ENCODE measurements around the gene GZMM.

DNA sequence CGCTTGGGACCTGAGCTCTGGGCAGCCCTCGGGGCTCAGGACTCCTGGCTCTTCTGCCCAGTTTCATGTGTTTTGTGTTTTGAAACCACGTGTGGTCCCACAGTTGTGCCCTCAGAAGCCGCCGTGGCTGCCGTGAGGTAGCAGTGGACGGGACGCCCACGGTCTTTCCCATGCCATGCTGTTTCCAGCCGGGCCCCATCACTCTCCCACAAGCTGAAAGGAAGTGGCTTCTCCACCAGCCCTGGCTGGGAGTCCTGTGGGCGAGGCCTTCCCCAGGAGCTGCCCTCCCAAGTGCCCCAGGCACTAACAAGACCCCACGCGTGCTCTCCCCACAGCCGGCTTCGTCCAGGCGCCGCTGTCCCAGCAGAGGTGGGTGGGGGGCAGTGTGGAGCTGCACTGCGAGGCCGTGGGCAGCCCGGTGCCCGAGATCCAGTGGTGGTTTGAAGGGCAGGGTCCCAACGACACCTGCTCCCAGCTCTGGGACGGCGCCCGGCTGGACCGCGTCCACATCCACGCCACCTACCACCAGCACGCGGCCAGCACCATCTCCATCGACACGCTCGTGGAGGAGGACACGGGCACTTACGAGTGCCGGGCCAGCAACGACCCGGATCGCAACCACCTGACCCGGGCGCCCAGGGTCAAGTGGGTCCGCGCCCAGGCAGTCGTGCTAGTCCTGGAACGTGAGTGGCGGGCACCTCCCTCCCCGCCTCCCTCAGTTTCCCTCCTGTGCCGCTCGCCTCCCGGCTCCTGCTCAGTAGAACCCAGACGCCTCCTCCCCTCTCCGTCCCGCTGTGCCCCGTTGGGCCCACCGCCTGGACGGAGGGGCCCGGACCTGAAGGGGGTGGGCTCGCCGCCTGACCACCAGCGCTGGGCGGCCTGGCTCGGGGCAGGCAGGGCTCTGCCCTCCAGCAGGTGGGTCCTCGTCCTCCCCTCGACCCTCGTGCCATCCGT, 33.9 kb downstream of the GZMM start:
- TF ChIP-seq RAD21 (IDR thresholded peaks at IDR 0.05; ENCODE audit: low read depth): no peak
- TF ChIP-seq SP1 (IDR thresholded peaks at IDR 0.05; ENCODE audit: low read depth): no peak
- TF ChIP-seq, protein P1, sequence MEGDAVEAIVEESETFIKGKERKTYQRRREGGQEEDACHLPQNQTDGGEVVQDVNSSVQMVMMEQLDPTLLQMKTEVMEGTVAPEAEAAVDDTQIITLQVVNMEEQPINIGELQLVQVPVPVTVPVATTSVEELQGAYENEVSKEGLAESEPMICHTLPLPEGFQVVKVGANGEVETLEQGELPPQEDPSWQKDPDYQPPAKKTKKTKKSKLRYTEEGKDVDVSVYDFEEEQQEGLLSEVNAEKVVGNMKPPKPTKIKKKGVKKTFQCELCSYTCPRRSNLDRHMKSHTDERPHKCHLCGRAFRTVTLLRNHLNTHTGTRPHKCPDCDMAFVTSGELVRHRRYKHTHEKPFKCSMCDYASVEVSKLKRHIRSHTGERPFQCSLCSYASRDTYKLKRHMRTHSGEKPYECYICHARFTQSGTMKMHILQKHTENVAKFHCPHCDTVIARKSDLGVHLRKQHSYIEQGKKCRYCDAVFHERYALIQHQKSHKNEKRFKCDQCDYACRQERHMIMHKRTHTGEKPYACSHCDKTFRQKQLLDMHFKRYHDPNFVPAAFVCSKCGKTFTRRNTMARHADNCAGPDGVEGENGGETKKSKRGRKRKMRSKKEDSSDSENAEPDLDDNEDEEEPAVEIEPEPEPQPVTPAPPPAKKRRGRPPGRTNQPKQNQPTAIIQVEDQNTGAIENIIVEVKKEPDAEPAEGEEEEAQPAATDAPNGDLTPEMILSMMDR (IDR thresholded peaks at IDR 0.05 in 2 of 3, conservative IDR thresholded peaks at IDR 0.05 in 1 of 3; ENCODE audit: borderline replicate concordance in 1 of 3, insufficient read depth in 1 of 3, low read depth in 2 of 3, low read length in 2 of 3): 0 out of 6 replicates have a peak, but pooled peaks of 1 of the 3 experiments have one; percentile 16

Measured in HCT116 (cell line).